Right lobe of liver (tissue), 6 donors: ENCODE measurements around the gene STX4. TPM values are rescaled to one million over a fixed set of nuclear protein-coding genes. Genes with fewer than 3 reads are reported as not detected.

Experiments
- ATAC-seq, 4 donors: fragments of 200-7000 bp; cut with Tn5 transposase; one replicate each; pipeline ENCODE4 v1.9.1; 2020; ENCODE audit warnings: mild to moderate bottlenecking in 4 of 4, moderate library complexity in 4 of 4
- DNase-seq, 3 donors: peaks; one replicate each; pipeline ENCODE4 v3.0.0-alpha.2; 2020
- H3K27ac ChIP-seq, 3 donors: fragments of 200-600 bp; one replicate each; pipeline ENCODE4 v1.8.0; 2022
- H3K27me3 ChIP-seq, 2 donors: fragments of 200-600 bp; one replicate each; pipeline ENCODE4 v1.8.0; 2022
- H3K36me3 ChIP-seq, 4 donors: fragments of 200-600 bp; sonication (generic) in 1 of 4; one replicate each; pipeline versions ENCODE4 v1.5.1 to v1.8.0; 2017 to 2022; ENCODE audit warnings: control low read depth in 1 of 4
- H3K4me1 ChIP-seq, 4 donors: fragments of 200-600 bp; sonication (generic) in 1 of 4; one replicate each; pipeline versions ENCODE4 v1.5.1 to v1.8.0; 2017 to 2022; ENCODE audit warnings: control low read depth in 1 of 4
- H3K4me3 ChIP-seq, 3 donors: fragments of 200-600 bp; one replicate each; pipeline ENCODE4 v1.8.0; 2022
- H3K9me3 ChIP-seq, 4 donors: fragments of 200-600 bp; sonication (generic) in 1 of 4; one replicate each; pipeline versions ENCODE4 v1.5.1 to v1.8.0; 2017 to 2022; ENCODE audit warnings: control low read depth in 1 of 4
- CTCF ChIP-seq, 4 donors: fragments of 200-600 bp in 3 of 4; fragments of 450-650 bp in 1 of 4; IDR thresholded peaks; one replicate each; pipeline versions ENCODE4 v1.5.1 to v1.8.0; 2016 to 2022; ENCODE audit warnings: antibody characterized with exemption in 4 of 4, mild to moderate bottlenecking in 2 of 4
- POLR2A ChIP-seq: fragments of 450-650 bp; IDR thresholded peaks from one replicate; pipeline ENCODE4 v1.6.1; 2017; ENCODE audit warnings: antibody characterized with exemption, mild to moderate bottlenecking
- WGBS: methylation state at CpG from one replicate; pipeline ENCODE4 v1.1.6; 2018; ENCODE audit warnings: low coverage, low lambda C conversion rate; ENCODE audit not compliant: insufficient coverage; ENCODE audit errors: missing lambda C conversion rate; 5-methylcytosine and 5-hydroxymethylcytosine counted together
- intact Hi-C, 2 donors: fragments of 100-400 bp; cut with DNase I; formaldehyde crosslinking; loops; one replicate each; pipeline versions ENCODE4 v1.11.2 to v1.14.1; 2022
- total RNA-seq, 6 experiments: library from RNA; depleted of rRNA in 2 of 6; stranded (reverse); fragments of >200 nt in 2 of 6; fragmentation: NEBNext Ultra II Directional in 3 of 6; extraction: Animal tissue kit (Norgen Biotek cat#: 25700) in 3 of 6; gene quantifications; one replicate each; pipeline versions ENCODE4 v1.1.0 to v1.2.4, GENCODE V29; 2016 to 2023
- donor health status: DM: no; HTN: yes; CAD: no.
- donor health status: DM: no; HTN: no; CAD: no.
- donor health status: DM: no; HTN: no; CAD: no.
- donor health status: DM: no; HTN: yes; CAD: no.
- donor health status: DM: no; HTN: yes; CAD: no.

Gene STX4
- total RNA-seq, 6 experiments from 2014 or later, result 18.8 to 52.8 (median 23.6) TPM

- Histone ChIP-seq H3K27ac (no peak overlapping the region), H3K4me1 (peaks cover 0 to 9% (median 0%) of the 10 kb centered on the region in 4 donors), H3K4me3 (no peak overlapping the region), H3K9me3 (no peaks in the 10 kb centered on the region), H3K36me3 (peaks cover 0 to 65% (median 29%) of the 10 kb centered on the region in 4 donors), H3K27me3 (no peaks in the 10 kb centered on the region)
- no peak for ATAC-seq
- no peak for TF ChIP-seq CTCF (IDR thresholded peaks at IDR 0.05)
- TF ChIP-seq POLR2A, result no peak
- WGBS, result no CpG with 5 or more reads among the region's 8 CpGs
- intact Hi-C loops, result loop anchor here in 1 of 2 donors (10.0 kb wide), 1 partner anchor 104 kb away; the partner anchor contains the start of gene HSD3B7
- DNase-seq, result no peak
Observed at GRCh38 chr16:31089199-31089598, 55.8 kb downstream of the STX4 start.

Other genes starting within 250 kb of the STX4 start
- gene ZNF629, start 246.4 kb upstream of the STX4 start, total RNA-seq, result 1 to 10 TPM; 3.7 to 4.8 (median 4.3) TPM
- gene BCL7C, start 139.5 kb upstream of the STX4 start, total RNA-seq, result 10 to 100 TPM in 2 of 6 experiments, 1 to 10 TPM in 4; 5.9 to 14.3 (median 7.9) TPM
- under 1 TPM in 4 of 6 experiments, not detected in 2; 0.13 to 0.74 (median 0.43) TPM for gene CTF1, start 136.9 kb upstream of the STX4 start, total RNA-seq
- 1 to 10 TPM; 2.8 to 8.0 (median 3.4) TPM for gene FBXL19, start 110.0 kb upstream of the STX4 start, total RNA-seq
- 10 to 100 TPM; 27.7 to 56.6 (median 31.6) TPM for gene ORAI3, start 84.5 kb upstream of the STX4 start, total RNA-seq
- 1 to 10 TPM; 3.7 to 7.4 (median 6.9) TPM for gene SETD1A, start 75.8 kb upstream of the STX4 start, total RNA-seq
- gene HSD3B7, start 48.4 kb upstream of the STX4 start, total RNA-seq, result 100 to 1,000 TPM in 3 of 6 experiments, 10 to 100 TPM in 3; 54.6 to 219 (median 86.9) TPM
- 1 to 10 TPM in 4 of 6 experiments, under 1 TPM in 2; 0.61 to 4.5 (median 2.6) TPM for gene STX1B, start 22.9 kb upstream of the STX4 start, total RNA-seq
- gene ZNF668, start 40.7 kb downstream of the STX4 start, total RNA-seq, result 1 to 10 TPM; 2.0 to 4.6 (median 3.5) TPM
- gene ZNF646, start 40.9 kb downstream of the STX4 start, total RNA-seq, result 1 to 10 TPM; 4.2 to 5.0 (median 4.5) TPM
- 10 to 100 TPM in 1 of 6 experiments, 1 to 10 TPM in 5; 2.3 to 14.8 (median 3.9) TPM for gene PRSS53, start 55.4 kb downstream of the STX4 start, total RNA-seq
- gene VKORC1, start 61.2 kb downstream of the STX4 start, total RNA-seq, result 100 to 1,000 TPM; 102 to 297 (median 199) TPM
- gene BCKDK, start 74.8 kb downstream of the STX4 start, total RNA-seq, result 10 to 100 TPM; 34.8 to 61.5 (median 41.8) TPM
- 10 to 100 TPM; 20.4 to 29.9 (median 25.2) TPM for gene KAT8, start 84.1 kb downstream of the STX4 start, total RNA-seq
- gene PRSS8, start 102.2 kb downstream of the STX4 start, total RNA-seq, result 10 to 100 TPM in 4 of 6 experiments, 1 to 10 TPM in 2; 5.6 to 20.0 (median 13.1) TPM
- 1 to 10 TPM in 3 of 6 experiments, under 1 TPM in 3; 0.25 to 1.6 (median 1.0) TPM for gene PRSS36, start 116.5 kb downstream of the STX4 start, total RNA-seq
- 10 to 100 TPM; 18.7 to 69.7 (median 40.4) TPM for gene FUS, start 146.6 kb downstream of the STX4 start, total RNA-seq
- 10 to 100 TPM in 3 of 6 experiments, 1 to 10 TPM in 3; 5.7 to 14.9 (median 9.6) TPM for gene PYCARD, start 169.2 kb downstream of the STX4 start, total RNA-seq
- gene TRIM72, start 180.6 kb downstream of the STX4 start, total RNA-seq, result under 1 TPM in 1 of 6 experiments, not detected in 5; 0.06 TPM
- not detected for gene PYDC1, start 183.6 kb downstream of the STX4 start, total RNA-seq
- gene ITGAM, start 226.4 kb downstream of the STX4 start, total RNA-seq, result 10 to 100 TPM in 1 of 6 experiments, 1 to 10 TPM in 5; 2.7 to 11.6 (median 4.3) TPM